HFF-Myc (cell line): ENCODE data around the gene TLL2.

ENCODE experiments used
- DNase-seq: peaks from one replicate; pipeline ENCODE4 v3.0.0-alpha.2; 2011; ENCODE audit warnings: low read depth; ENCODE audit errors: extremely low read depth
- H3K4me3 ChIP-seq: replicated peaks from 2 replicates; pipeline ENCODE4 v1.5.1; 2011; ENCODE audit warnings: low read depth, mild to moderate bottlenecking, control low read depth, low read length
- TF ChIP-seq, protein P1 (sequence below): IDR thresholded peaks from 2 replicates; pipeline ENCODE4 v1.5.1; 2012; ENCODE audit warnings: mild to moderate bottlenecking, low read depth, low read length, control low read depth; ENCODE audit errors: missing control alignments

Gene TLL2

DNA sequence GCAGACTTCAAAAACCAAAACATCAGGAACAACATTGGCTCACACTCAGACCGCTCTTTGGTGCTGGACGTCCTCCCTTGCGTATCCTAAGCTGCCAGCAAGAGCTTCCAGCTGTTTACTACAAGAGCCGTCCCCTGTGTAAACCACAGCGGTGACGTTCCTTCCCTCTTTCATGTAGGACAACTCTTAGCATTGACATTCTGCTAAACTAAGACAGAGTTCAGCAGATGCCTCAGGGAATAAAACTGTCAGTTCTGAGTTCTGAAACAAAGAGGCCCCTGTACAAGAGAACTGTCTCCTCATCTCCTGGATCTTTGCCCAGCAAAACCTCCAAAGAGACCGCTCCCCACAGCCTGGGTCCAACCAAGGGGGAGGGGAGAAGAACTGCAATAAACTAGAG is 97.1 kb downstream of the TLL2 start:
- DNase-seq, result no peak
- TF ChIP-seq, protein P1, sequence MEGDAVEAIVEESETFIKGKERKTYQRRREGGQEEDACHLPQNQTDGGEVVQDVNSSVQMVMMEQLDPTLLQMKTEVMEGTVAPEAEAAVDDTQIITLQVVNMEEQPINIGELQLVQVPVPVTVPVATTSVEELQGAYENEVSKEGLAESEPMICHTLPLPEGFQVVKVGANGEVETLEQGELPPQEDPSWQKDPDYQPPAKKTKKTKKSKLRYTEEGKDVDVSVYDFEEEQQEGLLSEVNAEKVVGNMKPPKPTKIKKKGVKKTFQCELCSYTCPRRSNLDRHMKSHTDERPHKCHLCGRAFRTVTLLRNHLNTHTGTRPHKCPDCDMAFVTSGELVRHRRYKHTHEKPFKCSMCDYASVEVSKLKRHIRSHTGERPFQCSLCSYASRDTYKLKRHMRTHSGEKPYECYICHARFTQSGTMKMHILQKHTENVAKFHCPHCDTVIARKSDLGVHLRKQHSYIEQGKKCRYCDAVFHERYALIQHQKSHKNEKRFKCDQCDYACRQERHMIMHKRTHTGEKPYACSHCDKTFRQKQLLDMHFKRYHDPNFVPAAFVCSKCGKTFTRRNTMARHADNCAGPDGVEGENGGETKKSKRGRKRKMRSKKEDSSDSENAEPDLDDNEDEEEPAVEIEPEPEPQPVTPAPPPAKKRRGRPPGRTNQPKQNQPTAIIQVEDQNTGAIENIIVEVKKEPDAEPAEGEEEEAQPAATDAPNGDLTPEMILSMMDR, result no peak
- no peak overlapping the region for H3K4me3 ChIP-seq

DNA sequence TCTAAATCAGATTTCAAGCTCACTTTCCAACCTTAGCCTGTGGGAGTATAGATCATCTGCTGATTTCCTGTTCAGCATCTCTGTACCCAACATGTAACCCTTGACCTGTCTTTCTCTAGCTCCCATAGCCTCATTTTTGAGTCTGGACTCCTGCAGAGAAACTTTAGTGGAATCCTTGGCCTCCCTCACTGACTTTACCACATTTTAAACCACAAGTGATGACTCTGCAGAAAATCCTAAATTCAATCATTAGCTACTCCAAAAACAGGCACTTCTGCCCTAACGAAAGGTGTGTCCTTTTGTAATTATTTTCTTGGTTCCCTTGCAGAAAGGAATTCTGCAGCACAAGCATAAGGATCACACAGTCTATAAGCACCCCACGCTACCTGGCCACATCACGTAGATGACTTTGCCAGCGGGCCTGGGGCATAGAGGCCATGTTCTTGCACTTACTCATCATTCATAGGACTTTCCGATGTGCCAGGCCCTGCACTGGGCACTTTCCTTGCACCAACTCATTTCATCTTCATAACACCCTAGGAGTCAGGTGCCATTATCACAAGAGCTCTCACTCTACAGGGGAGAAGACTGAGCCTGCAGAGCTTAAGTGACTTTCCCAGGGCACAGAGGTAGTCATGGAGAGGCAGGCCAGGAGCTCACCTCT is 97.7 kb downstream of the TLL2 start:
- no peak overlapping the region for H3K4me3 ChIP-seq
- DNase-seq, result no peak
- TF ChIP-seq, protein P1, result no peak

DNA sequence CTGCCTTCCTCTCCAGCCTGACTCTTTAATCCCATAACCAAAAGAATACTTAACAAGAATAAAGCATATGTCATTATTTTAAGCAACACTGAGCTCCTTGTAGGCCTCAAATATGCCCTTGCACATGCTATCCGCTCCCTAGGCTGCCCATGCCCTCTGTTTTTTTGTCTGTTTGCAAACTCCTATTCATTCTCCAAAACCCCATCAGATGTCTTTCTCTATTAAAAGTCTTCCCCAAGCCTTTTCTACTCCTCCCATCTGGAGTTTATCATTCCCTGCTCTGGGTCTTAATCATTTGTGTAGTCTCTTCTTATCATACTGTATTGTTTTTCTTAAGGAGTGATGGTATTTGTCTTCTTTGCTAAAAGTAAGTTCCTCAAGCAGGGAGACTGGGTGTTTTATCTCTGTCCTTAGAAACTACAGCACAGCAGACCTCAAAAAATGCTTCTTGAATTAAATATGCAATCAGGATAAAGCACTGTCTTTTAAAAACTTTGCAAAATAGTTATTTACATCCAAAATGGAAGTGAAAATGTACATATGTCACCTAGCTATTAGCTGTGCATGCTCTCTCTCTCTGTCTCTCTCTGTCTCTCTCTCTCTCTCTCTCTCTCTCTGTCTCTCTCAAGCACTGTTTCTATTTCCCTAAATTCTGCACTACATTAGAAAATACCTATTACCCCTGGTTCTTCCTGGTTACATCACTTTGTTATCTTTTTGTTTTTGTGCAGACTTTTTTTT is 98.4 kb downstream of the TLL2 start:
- no peak for DNase-seq
- TF ChIP-seq, protein P1, result no peak
- no peak overlapping the region for H3K4me3 ChIP-seq

DNA sequence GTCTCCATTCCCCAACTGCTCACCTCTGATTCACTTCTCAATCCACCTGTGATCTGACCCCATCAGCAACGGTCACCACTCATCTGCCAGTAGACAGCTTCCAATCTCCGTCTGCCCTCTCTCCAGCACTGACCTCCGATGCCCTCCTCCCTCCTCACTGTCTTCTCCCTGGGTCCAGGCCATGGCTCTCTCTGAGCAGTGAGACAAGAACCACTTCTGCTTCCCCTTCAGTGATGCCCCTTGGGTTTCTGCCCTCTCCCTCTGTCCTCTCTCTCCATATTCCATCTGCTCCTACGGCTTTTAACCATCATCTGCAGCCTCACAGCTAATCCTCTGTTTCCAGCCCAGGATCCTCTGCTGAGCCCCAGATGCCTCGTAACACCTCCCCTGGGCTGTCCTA is 99.4 kb downstream of the TLL2 start:
- no peak for DNase-seq
- H3K4me3 ChIP-seq, result no peak overlapping the region
- TF ChIP-seq, protein P1, result no peak

DNA sequence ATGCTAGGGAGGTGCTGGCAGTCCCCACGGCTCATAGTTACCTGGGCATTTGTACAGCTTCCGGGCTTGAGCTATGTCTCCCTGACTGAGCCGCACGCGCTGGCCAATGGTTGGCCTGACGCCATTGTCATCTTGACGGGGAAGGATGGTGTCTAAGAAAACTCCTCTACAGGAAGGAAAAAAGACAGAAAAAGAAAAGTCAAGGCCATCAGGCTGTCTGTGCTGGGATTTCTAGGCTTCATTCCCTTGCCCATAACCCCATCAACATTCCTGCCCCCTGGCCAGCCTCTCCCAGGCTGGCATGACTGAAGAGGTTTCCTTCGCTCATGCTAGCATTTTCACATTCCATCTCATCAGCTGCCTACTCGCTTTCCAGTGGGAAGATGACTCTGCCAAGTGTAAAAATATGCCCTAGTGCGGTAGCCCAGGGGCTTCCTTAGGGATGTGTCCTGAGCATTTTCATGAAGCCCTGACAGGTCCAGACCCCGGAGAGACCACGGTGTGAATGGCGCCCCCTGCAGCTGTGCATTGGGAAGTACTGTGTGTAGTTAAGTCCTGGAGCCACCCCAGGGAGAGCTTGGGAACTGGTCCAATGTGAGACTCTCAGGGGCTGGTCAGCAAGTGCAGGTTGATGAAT is 100.5 kb downstream of the TLL2 start:
- no peak overlapping the region for H3K4me3 ChIP-seq
- TF ChIP-seq, protein P1, result peak; percentile 30
- no peak for DNase-seq

DNA sequence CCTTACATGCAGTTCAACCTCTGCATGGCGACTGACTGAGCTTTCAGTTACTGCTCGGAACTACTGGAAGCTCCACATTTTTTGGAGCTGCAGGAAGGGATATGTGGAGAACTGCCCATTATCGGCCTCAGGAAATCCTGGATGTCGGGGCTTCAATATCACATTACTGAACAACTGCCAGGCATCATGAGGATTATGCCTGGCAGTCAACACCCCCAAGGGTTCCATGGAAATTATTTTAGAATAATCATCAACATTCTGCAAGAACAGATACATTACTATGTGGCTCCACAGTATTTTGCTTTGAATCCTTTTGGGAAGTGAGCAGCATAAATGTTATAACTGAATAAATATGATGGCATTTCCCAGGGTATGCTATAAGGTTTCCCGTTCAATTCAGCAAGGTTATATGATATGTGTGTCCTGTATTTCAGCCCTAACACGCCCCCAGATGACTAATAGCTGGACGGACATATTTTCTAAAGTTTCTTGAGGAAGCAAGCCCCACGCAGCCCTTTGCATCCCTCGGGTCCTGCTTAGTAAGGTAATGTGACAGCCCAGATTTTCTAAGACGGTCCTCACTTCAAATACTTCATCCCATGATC is 101.9 kb downstream of the TLL2 start:
- no peak overlapping the region for H3K4me3 ChIP-seq
- no peak for DNase-seq
- TF ChIP-seq, protein P1, result no peak
